Right cardiac atrium (tissue), 5 donors: ENCODE results near the gene GTPBP6. TPM values are rescaled to one million over a fixed set of nuclear protein-coding genes. Genes with fewer than 3 reads are reported as not detected.

Experiments
- polyA plus RNA-seq: library from polyadenylated mRNA; stranded (reverse); fragments of 200-250 nt; gene quantifications from one replicate; pipeline ENCODE4 v1.2.3, GENCODE V29; 2013
- total RNA-seq, 4 donors: library from RNA; stranded (reverse); fragmentation: NEBNext Ultra II Directional; extraction: Animal tissue kit (Norgen Biotek cat#: 25700); gene quantifications; one replicate each; pipeline ENCODE4 v1.2.1, GENCODE V29; 2021
- donor health status: healthy with polysubstance abuse.
- donor health status: DM: no; HTN: yes; CAD: no.
- donor health status: DM: no; HTN: no; CAD: no.
- donor health status: DM: no; HTN: yes; CAD: no; lungs with severe emphysema.
- donor health status: DM: yes; HTN: yes; CAD: no.

GTPBP6 gene
- total and polyA plus RNA-seq, 5 donors = 48.4 to 59.0 (median 56.2) TPM

Other genes starting within 250 kb of the GTPBP6 start
- 1 to 10 TPM; 2.1 to 9.0 (median 4.7) TPM for gene PLCXD1, start 37.4 kb downstream of the GTPBP6 start, total RNA-seq
- gene PLCXD1, start 37.4 kb downstream of the GTPBP6 start, polyA plus RNA-seq = 3.6 TPM
- 100 to 1,000 TPM; 101 to 163 (median 147) TPM for gene PPP2R3B, start 68.1 kb upstream of the GTPBP6 start, total RNA-seq
- gene PPP2R3B, start 68.1 kb upstream of the GTPBP6 start, polyA plus RNA-seq = 114 TPM